ENCODE results near the gene IDE.

IDE gene

DNA sequence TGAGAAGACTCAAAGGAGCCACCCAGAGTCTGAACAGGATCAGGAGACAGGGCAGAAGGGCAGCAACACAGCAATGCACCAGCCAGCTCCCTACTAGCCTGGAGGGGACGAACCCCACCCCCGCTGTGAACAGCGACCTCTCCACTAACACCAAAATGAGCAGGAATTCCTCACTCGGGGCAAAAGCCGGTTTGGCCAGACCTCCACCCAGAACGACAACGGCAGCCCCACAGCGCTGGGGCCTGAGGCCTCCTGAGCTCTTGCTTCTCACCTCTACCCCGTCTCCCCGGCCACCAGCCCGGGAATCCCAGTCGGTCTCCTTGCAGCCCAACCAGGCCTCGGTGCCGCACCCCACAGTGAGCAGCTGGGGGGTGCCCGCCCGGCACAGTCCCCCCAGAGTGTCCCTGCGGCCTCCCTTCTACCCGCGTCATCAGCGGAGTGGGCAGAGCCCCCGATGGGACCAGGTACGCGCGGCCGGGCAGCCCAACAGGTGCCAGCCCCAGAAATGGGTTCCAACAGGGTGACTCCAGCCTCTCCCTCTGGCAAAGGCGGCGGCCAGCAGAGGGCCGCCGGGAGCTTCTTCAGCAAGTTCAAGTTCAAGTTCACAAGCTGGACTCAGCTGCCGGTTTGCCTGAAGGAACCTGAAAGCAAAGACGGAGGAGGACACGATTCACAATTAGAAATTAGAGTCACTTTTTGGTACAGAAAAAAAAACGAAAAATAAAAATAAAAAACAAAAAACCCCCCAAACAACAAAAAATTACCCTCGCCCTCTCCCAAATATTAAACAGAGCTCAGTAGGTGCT is 153.9 kb downstream of the IDE start:
- no peak for TF ChIP-seq ZFX (IDR thresholded peaks at IDR 0.05)
- TF ChIP-seq, protein P1, sequence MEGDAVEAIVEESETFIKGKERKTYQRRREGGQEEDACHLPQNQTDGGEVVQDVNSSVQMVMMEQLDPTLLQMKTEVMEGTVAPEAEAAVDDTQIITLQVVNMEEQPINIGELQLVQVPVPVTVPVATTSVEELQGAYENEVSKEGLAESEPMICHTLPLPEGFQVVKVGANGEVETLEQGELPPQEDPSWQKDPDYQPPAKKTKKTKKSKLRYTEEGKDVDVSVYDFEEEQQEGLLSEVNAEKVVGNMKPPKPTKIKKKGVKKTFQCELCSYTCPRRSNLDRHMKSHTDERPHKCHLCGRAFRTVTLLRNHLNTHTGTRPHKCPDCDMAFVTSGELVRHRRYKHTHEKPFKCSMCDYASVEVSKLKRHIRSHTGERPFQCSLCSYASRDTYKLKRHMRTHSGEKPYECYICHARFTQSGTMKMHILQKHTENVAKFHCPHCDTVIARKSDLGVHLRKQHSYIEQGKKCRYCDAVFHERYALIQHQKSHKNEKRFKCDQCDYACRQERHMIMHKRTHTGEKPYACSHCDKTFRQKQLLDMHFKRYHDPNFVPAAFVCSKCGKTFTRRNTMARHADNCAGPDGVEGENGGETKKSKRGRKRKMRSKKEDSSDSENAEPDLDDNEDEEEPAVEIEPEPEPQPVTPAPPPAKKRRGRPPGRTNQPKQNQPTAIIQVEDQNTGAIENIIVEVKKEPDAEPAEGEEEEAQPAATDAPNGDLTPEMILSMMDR (conservative IDR thresholded peaks at IDR 0.05): no peak; the same call in 1 of the 2 replicates
- no peak overlapping the region for H3K27ac ChIP-seq

DNA sequence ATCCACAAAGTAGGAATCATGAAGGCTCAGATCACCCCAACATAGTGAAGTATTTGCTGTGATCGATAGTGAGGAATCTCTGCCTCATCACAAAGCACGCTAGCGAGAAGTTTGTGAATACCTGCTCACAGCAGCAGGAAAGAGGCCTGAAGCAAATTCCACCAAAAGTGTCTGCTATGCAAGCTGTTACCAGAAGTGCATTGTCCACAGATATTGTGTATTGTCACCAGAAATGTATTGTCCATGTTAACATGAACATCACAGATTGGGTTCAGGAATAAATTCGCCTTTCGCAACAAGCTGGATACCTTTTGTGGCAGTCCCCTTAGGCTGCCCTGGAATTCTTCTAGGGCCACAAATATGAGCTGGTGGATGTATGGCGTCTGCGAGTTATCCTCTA is 155.0 kb downstream of the IDE start:
- no peak for TF ChIP-seq ZFX (IDR thresholded peaks at IDR 0.05)
- TF ChIP-seq, protein P1 (conservative IDR thresholded peaks at IDR 0.05): no peak

DNA sequence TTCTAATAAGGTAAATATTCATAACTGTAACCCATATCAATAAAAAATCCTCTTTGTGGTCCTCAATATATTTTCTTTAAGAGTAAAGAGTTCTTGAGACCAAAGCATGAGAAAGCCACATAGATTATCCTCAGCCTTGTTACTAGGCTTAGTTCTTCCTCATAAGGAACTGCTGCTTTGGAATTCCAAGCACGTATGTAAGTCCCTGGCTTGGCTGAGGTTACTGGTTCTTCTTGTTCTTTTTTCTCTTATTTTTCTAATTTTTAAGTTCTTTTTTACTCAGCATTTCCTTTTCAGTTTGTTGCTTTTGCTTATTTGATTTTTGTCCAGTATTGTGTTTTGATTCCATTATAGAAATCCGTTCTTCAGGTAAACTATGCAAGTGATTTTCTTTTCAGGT is 155.7 kb downstream of the IDE start:
- H3K27ac ChIP-seq: no peak overlapping the region
- TF ChIP-seq, protein P1 (conservative IDR thresholded peaks at IDR 0.05): no peak
- no peak for TF ChIP-seq ZFX (IDR thresholded peaks at IDR 0.05)

More for the DNA sequence above, 155.0 kb downstream of the IDE start:
- no peak overlapping the region for H3K27ac ChIP-seq

DNA sequence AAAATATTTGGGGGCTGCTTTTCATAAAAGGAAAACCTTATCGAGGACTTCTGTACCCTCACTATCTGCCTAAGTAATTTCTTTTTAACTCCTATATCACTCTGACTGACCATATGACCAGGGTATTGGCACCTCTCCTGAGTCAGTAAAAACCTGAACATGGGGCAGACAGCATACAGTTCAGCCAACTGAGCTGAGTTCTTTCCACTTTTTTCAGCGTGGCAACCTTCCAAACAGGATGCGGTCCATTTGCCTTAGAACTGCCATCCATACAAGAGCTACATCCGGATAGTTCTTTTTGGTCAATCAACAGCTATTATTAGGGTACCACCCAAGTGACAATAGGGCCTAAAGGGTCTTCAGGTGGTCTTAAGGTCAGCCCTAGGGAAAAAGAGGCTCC is 160.4 kb downstream of the IDE start:
- TF ChIP-seq, protein P1 (conservative IDR thresholded peaks at IDR 0.05): no peak
- no peak for TF ChIP-seq ZFX (IDR thresholded peaks at IDR 0.05)

DNA sequence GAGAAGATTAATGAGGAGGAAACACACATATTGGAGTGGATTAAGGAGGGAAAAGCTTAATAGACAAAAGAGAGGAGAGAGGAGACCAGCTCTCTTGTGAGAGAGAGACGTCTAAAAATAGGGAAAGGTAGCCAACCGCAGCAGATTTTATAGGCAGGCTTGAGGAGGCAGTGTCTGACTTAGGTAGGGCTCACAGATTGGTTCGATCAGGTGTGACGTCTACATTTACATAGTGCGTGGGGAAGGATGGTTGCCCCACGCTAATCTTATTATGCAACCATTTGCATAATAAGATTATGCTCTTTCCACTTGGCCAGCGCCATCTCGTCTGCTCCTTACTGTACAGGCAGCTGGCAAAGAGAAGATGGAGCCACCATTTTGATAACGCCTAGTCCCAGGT is 160.9 kb downstream of the IDE start:
- TF ChIP-seq, protein P1 (conservative IDR thresholded peaks at IDR 0.05): no peak
- TF ChIP-seq ZFX (IDR thresholded peaks at IDR 0.05): no peak
- peak overlapping the region; percentile 9; the same call in 1 of the 2 replicates for H3K27ac ChIP-seq

More for the DNA sequence above, 160.4 kb downstream of the IDE start:
- no peak overlapping the region; the same call in 1 of the 2 replicates for H3K27ac ChIP-seq

DNA sequence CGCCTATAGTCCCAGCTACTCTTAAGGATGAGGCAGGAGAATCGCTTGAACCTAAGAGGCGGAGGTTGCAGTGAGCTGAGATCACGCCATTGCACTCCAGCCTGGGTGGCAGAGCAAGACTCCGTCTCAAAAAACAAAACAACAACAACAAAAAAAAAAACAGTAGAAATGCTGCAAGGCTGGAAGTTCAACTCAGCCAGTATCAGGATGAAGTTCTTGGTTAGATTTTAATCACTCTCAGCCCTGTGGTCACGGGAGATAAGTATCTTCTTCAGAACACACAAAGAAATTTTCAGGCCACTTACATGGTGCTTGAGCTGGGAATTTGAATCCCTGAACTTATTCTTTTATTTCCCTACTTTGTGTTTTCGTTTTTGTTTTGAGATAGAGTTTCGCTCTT is 162.5 kb downstream of the IDE start:
- no peak overlapping the region for H3K27ac ChIP-seq
- TF ChIP-seq ZFX (IDR thresholded peaks at IDR 0.05): no peak
- TF ChIP-seq, protein P1 (conservative IDR thresholded peaks at IDR 0.05): no peak

DNA sequence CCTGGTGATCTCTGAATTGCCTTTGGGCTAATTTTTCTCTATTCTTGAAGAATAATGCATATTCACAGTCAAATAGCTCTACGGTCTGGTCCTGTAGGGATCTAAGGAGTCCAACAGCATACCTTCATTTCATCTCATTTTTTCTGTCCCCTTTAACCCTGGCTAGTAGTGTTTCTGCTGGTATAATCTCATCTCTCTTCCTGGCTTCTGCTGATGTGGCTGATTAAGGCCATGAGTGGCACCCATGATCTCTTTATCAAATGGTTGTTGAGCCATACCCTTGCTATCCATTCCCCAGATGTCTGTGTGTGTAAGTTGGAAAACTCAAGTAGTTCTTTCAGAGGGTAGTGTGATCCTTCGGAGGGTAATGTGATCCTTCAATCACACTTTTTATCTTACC is 163.4 kb downstream of the IDE start:
- no peak overlapping the region for H3K27ac ChIP-seq
- TF ChIP-seq ZFX (IDR thresholded peaks at IDR 0.05): no peak
- TF ChIP-seq, protein P1 (conservative IDR thresholded peaks at IDR 0.05): no peak
